HG02852 (cell line): ENCODE measurements around the gene SPIRE1.
"Not testable (repeated sequence)": the region's sequence is repeated elsewhere in the genome, so short reads cannot be mapped to it uniquely, and the experiment has no call there.

ENCODE experiments used
- ATAC-seq: cut with Tn5 transposase; IDR thresholded peaks from one replicate; pipeline ENCODE4 v1.9.1; 2021; ENCODE audit warnings: mild to moderate bottlenecking, moderate library complexity; ENCODE audit not compliant: unreplicated experiment

Gene SPIRE1

GRCh38 chr18:12556946-12557806 is 100.7 kb downstream of the SPIRE1 start:
- no peak for ATAC-seq

DNA sequence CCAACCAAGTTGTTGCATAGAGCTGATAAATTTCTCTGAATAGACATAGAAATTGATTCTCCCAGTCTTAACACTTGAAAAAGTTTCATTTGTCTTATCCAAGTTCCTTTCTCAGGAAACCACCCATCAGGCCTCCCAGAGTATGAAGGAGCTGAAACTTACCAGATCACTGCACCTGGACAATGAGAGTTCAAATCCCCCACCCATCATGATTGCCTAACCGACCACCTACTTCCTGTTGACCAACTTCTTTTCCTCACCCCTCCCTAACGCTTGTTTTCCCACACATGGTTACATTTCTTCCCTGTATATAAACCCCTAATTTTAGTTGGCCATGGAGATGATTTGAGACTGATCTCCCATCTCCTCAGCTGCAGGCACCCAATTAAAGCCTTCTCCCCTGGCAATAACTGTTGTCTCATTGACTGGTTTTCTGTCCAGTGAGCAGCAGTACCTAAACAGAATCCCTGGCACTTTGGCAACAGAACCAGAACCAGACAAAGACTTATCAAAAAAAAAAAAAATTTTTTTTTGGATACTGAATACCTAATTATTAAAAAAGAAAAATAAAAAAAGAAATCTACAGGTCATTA is 103.0 kb downstream of the SPIRE1 start:
- ATAC-seq = no peak

DNA sequence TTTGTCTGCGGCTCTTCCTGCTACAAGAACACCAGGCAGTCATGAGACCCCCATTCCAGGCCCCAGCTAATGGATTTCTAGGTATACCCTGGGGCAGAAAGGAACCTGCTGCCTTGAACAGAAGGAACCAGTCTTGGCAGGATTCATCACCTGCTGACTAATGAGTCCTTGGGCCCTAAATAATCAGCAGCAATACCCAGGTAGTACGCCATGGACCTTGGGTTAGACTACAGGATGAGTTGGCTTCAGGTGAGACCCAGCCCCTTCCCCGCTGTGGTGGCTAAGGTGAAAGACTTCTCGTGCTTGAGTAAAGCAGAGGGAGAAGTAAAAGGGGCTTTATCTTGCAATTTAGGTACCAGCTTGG is 105.0 kb downstream of the SPIRE1 start:
- no peak for ATAC-seq

- ATAC-seq = not testable (repeated sequence)
Observed at GRCh38 chr18:12551943-12552878, 105.7 kb downstream of the SPIRE1 start.

DNA sequence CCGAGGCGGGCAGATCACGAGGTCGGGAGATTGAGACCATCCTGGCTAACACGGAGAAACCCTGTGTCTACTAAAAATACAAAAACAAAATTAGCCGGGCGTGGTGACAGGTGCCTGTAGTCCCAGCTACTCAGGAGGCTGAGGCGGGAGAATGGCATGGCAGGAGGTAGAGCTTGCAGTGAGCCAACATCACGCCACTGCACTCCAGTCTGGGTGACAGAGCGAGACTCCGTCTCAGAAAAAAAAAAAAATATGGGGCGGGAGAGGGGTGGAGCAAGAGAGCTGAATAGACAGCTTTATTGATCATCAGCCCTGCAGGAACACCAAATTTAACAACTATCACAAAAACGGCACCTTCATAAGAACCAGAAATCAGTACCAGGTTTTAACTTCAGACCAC is 106.4 kb downstream of the SPIRE1 start:
- not testable (repeated sequence) for ATAC-seq

DNA sequence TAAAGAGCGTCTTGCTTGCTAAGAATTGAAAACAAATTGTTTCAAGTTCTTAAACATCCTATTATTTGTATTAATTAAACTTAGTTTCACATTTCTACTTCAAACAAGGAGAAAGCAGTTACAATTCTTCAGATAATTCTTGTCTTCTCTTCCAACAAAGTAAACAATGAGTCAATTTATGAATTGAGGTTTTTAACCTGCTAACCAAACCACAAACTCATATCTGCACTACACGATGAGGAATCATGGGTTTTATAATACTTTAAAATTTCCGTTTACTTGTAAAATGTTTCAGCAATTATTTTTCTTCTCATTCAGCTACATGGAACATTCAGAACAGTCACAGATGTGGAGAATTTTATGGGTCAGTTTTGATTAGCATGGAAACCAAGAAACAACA is 114.2 kb downstream of the SPIRE1 start:
- ATAC-seq = no peak

DNA sequence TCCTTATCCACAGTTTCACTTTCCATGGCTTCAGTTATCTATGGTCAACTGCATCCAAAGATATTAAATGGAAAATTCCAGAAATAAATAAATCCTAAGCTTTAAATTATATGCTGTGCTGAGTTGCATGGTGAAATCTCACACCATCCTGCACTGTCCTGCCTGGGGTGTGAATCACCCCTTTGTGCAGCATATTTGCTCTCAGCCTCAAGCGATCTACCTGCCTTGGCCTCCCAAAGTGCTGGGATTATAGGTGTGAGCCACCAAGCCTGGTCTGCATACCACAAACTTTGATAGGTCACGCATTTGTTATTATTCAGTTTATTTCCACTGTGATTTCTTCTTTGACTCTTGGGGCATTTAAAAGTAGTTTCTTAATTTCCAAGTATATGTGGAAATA is 117.2 kb downstream of the SPIRE1 start:
- ATAC-seq = no peak

- ATAC-seq = not testable (repeated sequence)
Observed at GRCh38 chr18:12539158-12539557, 118.7 kb downstream of the SPIRE1 start.

DNA sequence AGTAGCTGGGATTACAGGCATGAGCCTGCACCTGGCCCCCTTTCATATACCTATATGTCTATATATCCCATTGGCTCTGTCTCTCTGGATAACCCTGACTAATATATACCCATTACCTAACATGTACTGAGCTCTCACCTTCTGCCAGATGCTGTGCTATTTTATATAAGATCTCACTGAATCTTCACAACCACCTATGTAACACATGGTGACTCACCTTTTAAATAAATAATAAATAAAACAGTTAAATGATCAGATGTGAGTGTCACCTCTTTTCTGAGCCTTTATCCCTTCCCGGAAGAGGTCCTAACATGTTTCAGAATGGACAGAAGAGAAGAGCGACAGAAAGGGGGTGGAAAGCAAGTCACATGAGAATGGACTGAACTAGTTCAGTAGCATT is 123.1 kb downstream of the SPIRE1 start:
- no peak for ATAC-seq

DNA sequence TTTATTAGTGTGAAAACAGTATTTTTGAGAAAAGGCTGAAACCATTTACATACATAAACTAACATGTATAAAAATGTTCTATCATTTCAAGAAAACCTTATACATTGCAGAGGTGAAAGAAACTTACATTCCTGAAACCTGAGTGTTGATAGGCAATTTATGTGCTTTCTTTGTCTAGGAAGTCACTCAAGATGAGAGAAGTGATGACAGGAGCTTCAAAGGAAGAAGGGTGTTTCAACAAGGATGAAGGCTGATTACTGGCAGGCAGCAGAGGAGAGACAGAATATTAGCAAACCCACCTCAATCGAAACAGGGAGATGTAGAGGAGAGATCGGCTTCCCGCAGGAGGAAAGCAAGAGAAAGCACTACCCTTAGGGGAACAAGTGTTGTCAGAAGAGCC is 125.2 kb downstream of the SPIRE1 start:
- no peak for ATAC-seq

- ATAC-seq = no peak
Observed at GRCh38 chr18:12531749-12532148, 126.2 kb downstream of the SPIRE1 start.

DNA sequence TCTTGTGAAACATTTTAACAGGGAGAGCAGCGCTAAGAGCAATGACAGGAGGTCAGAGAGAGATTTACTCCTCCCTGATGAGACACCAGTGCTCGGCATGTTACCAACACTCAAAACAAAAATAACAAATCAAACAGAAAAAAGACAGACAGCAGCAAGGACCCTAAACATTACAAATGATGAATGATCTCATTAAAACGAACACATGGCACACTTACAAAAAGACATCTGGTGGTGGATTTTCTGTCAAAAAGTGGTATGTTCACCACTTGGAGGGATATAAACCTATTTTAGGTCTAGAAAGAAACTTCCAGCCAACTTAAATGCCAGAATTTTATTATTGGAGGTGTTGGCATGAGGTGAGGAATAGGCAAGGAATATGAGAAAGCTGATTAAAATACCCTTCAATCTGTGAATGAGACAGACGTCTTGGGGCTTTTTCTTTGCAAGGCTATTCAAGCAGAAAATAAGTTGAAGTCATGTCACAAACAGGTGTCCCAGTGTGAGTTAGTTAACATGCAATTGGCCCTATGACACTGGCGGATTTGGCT is 137.4 kb downstream of the SPIRE1 start:
- no peak for ATAC-seq

DNA sequence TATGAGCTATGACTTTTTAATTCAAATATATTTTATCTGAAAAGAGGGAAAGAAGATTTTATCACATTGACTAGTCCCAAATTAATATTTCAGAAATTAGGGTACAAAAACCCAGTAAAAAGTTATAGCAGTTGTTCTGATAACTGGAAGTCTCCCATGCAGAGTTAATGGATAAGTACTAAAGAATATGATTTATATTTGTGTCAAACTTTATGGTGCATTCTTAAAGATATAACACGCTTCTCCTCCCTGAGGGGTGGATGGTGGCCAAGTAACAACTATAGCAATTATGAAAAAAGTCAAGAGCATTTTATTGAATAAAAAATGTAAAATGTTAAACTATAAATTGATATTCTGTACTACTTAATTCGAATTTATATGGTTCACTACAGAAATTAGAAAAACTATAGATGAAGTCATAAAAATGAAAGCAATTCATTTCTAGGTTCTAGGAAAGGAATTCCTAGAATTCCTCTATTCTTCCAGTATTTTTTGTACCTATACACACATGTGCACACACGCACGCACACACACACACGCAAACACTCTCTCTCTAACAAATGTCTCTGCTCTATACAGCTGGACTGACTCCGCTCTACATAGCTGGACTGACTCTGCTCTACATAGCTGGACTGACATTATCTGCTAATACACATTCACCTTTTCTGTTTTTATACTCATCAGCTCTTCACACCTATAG is 138.9 kb downstream of the SPIRE1 start:
- no peak for ATAC-seq

GRCh38 chr18:12518326-12518725 is 139.6 kb downstream of the SPIRE1 start:
- no peak for ATAC-seq

DNA sequence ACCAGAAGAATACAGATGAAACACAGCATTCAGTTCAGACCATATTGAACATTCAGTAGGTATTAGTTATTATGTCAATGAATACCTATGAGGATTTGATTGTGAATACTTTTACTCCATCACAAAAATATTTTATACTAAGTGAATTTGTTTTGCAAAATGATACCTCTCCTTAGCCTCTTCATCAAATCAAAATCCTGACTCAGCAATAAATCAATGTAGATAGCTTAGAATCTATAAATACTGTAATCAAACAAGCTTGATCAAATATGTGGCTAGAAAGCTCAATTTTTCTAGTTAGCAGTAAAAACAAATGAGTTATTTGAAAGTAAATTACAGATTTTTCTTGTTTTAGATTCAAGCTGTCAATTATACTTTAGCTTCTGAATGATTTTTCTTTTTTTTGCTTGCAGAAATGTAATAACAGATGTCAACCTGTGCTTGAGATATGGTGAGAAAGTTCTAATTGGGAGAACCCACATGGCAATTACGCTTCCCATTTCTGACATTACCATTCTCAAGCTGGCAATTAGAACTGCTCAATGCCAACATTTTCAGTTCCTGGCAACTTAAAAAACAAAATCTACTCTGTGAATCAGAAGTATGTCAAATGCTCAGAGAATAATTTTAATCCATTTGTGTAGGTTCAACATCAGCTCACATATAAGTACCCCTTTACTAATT is 140.6 kb downstream of the SPIRE1 start:
- no peak for ATAC-seq

GRCh38 chr18:12516049-12516630 is 141.8 kb downstream of the SPIRE1 start:
- no peak for ATAC-seq

DNA sequence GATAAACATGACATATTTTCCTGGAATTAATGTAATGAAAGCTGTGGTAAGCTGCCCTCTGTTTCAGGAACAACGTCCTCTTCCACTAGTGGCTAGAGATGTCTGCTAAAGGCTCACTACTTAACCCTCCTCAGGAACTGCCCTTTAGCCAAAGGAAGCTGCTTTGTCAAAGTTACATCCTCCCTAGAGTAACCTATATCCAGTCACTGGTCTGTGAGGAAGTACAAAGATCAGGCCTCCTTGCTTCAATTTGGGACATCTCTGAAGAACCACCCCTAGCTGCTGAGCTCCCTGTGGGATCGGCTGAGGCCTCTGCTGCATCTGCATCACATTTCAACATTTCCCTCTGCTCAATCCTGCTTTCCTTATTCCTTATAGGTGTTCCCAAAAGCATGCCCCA is 142.4 kb downstream of the SPIRE1 start:
- ATAC-seq = no peak

DNA sequence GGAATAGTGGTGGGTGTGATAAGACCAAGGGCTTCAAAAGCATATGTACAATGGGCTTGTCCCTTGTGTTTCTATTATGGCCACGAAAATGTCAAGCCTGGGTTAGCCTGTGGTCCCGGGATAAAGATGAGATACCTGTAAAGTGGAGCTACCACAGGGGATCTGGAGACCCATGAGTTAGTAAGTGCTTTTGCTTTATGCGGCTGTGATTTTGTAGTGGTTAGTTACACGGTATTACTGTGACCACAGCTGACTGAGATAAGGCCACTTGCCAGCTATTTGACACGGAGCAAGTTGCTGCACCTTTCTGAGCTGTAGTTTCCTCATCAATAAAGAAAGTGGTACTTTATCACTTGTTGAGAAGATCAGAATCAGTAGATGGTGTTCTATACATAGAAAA is 150.9 kb downstream of the SPIRE1 start:
- ATAC-seq = no peak

- no peak for ATAC-seq
Observed at GRCh38 chr18:12500986-12501385, 156.9 kb downstream of the SPIRE1 start.

GRCh38 chr18:12497839-12498238 is 160.1 kb downstream of the SPIRE1 start:
- ATAC-seq = no peak
